WTC11 (cell line): ENCODE data around the gene AIF1. TPM values are rescaled to one million over a fixed set of nuclear protein-coding genes. Genes with fewer than 3 reads are reported as not detected.
A peak's percentile ranks its signal among the peaks of the same experiment; 100 is the strongest.

Experiments used
- ATAC-seq: fragments of 200-7000 bp; cut with Tn5 transposase; 2 replicates; pipeline ENCODE4 v1.10.0; 2021; ENCODE audit warnings: mild to moderate bottlenecking, moderate library complexity
- CTCF ChIA-PET: fragments of 300-600 bp; sonication (Branson Sonifier 250); formaldehyde crosslinking; loops from one replicate; lab custom pipeline; 2021; ENCODE audit warnings: antibody characterized with exemption; lab: Charles Lee
- POLR2A ChIA-PET: fragments of 350-600 bp; sonication (Branson Sonifier 250); formaldehyde crosslinking; loops from one replicate; lab custom pipeline; 2021; ENCODE audit warnings: antibody characterized with exemption; lab: Charles Lee
- DNase-seq: peaks from one replicate; pipeline ENCODE4 v3.0.0; 2021; ENCODE audit warnings: low spot score
- H3K27ac Mint-ChIP-seq: 2 replicates; pipeline ENCODE4 v1.8.0; 2021; ENCODE audit warnings: mixed read lengths
- H3K27me3 Mint-ChIP-seq: 2 replicates; pipeline ENCODE4 v1.8.0; 2021; ENCODE audit warnings: low read depth, mild to moderate bottlenecking, moderate library complexity, mixed read lengths
- H3K36me3 Mint-ChIP-seq: 2 replicates; pipeline ENCODE4 v1.8.0; 2021; ENCODE audit warnings: mixed read lengths
- H3K4me1 Mint-ChIP-seq: 2 replicates; pipeline ENCODE4 v1.8.0; 2022; ENCODE audit warnings: mixed read lengths
- H3K4me3 Mint-ChIP-seq: 2 replicates; pipeline ENCODE4 v1.8.0; 2021; ENCODE audit warnings: mild to moderate bottlenecking, moderate library complexity, mixed read lengths
- H3K9me3 Mint-ChIP-seq: 2 replicates; pipeline ENCODE4 v1.8.0; 2021; ENCODE audit warnings: mixed read lengths
- CBFB ChIP-seq: sonication (generic); formaldehyde crosslinking; IDR thresholded peaks from 2 replicates; pipeline ENCODE4 v1.8.1; 2022; ENCODE audit warnings: mild to moderate bottlenecking, low read depth, missing genetic modification reagents
- E2F5 ChIP-seq: sonication (generic); formaldehyde crosslinking; IDR thresholded peaks from 2 replicates; pipeline ENCODE4 v1.8.1; 2022; ENCODE audit warnings: mild to moderate bottlenecking, moderate library complexity, missing genetic modification reagents
- EMX1 ChIP-seq: fragments of 250-450 bp; sonication (Bioruptor Pico); IDR thresholded peaks from 2 replicates; pipeline ENCODE4 v1.8.0; 2021; ENCODE audit warnings: mild to moderate bottlenecking
- ERG ChIP-seq: fragments of 250-450 bp; sonication (Bioruptor Pico); IDR thresholded peaks from 2 replicates; pipeline ENCODE4 v1.8.0; 2021; ENCODE audit warnings: mild to moderate bottlenecking
- GABPB1 ChIP-seq: sonication (generic); formaldehyde crosslinking; IDR thresholded peaks from 2 replicates; pipeline ENCODE4 v1.8.1; 2023; ENCODE audit warnings: mild to moderate bottlenecking, missing genetic modification reagents
- GRHL2 ChIP-seq: fragments of 250-450 bp; sonication (Bioruptor Pico); IDR thresholded peaks from 2 replicates; pipeline ENCODE4 v1.8.0; 2022; ENCODE audit warnings: mild to moderate bottlenecking, moderate library complexity; ENCODE audit not compliant: insufficient replicate concordance, severe bottlenecking
- MAX ChIP-seq: sonication (generic); formaldehyde crosslinking; IDR thresholded peaks from 2 replicates; pipeline ENCODE4 v1.8.0; 2022; ENCODE audit warnings: mild to moderate bottlenecking, missing genetic modification reagents
- MXD4 ChIP-seq: fragments of 250-450 bp; sonication (Bioruptor Pico); IDR thresholded peaks from 2 replicates; pipeline ENCODE4 v1.8.0; 2021; ENCODE audit warnings: mild to moderate bottlenecking, moderate library complexity, borderline replicate concordance
- NFATC4 ChIP-seq: fragments of 250-450 bp; sonication (Bioruptor Pico); IDR thresholded peaks from 2 replicates; pipeline ENCODE4 v1.9.0; 2021; ENCODE audit warnings: mild to moderate bottlenecking
- NR2C2 ChIP-seq: sonication (generic); formaldehyde crosslinking; IDR thresholded peaks from 2 replicates; pipeline ENCODE4 v1.8.0; 2022; ENCODE audit warnings: mild to moderate bottlenecking, missing genetic modification reagents
- TEAD1 ChIP-seq: sonication (generic); formaldehyde crosslinking; IDR thresholded peaks from 2 replicates; pipeline ENCODE4 v1.8.0; 2022; ENCODE audit warnings: mild to moderate bottlenecking, missing genetic modification reagents
- USF2 ChIP-seq: sonication (generic); formaldehyde crosslinking; IDR thresholded peaks from 2 replicates; pipeline ENCODE4 v1.8.1; 2023; ENCODE audit warnings: mild to moderate bottlenecking, missing genetic modification reagents, moderate library complexity
- ZBTB21 ChIP-seq: sonication (generic); formaldehyde crosslinking; IDR thresholded peaks from 2 replicates; pipeline ENCODE4 v1.8.1; 2023; ENCODE audit warnings: mild to moderate bottlenecking, missing genetic modification reagents, borderline replicate concordance
- ZNF121 ChIP-seq: sonication (generic); formaldehyde crosslinking; IDR thresholded peaks from 2 replicates; pipeline ENCODE4 v1.8.0; 2023; ENCODE audit warnings: missing genetic modification reagents
- total RNA-seq: library from RNA; stranded (reverse); gene quantifications from 3 replicates; pipeline ENCODE4 v1.2.3, GENCODE V29; 2021
- TF ChIP-seq, protein P1 (sequence below): sonication (generic); formaldehyde crosslinking; IDR thresholded peaks from 2 replicates; pipeline ENCODE4 v1.8.1; 2022; ENCODE audit warnings: low read depth, missing genetic modification reagents, borderline replicate concordance
- TF ChIP-seq, protein P2 (sequence below): sonication (generic); formaldehyde crosslinking; conservative IDR thresholded peaks from 2 replicates; pipeline ENCODE4 v1.8.1; 2022; ENCODE audit warnings: mild to moderate bottlenecking, missing genetic modification reagents
- TF ChIP-seq, protein P3 (sequence below): sonication (generic); formaldehyde crosslinking; IDR thresholded peaks from 2 replicates; pipeline ENCODE4 v1.8.1; 2023; ENCODE audit warnings: mild to moderate bottlenecking, missing genetic modification reagents
- TF ChIP-seq, protein P4 (sequence below): sonication (generic); formaldehyde crosslinking; IDR thresholded peaks from 2 replicates; pipeline ENCODE4 v1.8.0; 2022; ENCODE audit warnings: missing genetic modification reagents

Gene AIF1
- total RNA-seq, 1 experiment from 2014 or later: 5.4 TPM

GRCh38 chr6:31572041-31572911 is 42.8 kb upstream of the AIF1 start, which contains the start of gene LTA (continued):
- TF ChIP-seq, protein P1, sequence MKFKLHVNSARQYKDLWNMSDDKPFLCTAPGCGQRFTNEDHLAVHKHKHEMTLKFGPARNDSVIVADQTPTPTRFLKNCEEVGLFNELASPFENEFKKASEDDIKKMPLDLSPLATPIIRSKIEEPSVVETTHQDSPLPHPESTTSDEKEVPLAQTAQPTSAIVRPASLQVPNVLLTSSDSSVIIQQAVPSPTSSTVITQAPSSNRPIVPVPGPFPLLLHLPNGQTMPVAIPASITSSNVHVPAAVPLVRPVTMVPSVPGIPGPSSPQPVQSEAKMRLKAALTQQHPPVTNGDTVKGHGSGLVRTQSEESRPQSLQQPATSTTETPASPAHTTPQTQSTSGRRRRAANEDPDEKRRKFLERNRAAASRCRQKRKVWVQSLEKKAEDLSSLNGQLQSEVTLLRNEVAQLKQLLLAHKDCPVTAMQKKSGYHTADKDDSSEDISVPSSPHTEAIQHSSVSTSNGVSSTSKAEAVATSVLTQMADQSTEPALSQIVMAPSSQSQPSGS (CRISPR knock-in tag): no peak
- no peak for TF ChIP-seq TEAD1 (CRISPR knock-in tag)
- TF ChIP-seq, all 79 proteins: peak for 0

DNA sequence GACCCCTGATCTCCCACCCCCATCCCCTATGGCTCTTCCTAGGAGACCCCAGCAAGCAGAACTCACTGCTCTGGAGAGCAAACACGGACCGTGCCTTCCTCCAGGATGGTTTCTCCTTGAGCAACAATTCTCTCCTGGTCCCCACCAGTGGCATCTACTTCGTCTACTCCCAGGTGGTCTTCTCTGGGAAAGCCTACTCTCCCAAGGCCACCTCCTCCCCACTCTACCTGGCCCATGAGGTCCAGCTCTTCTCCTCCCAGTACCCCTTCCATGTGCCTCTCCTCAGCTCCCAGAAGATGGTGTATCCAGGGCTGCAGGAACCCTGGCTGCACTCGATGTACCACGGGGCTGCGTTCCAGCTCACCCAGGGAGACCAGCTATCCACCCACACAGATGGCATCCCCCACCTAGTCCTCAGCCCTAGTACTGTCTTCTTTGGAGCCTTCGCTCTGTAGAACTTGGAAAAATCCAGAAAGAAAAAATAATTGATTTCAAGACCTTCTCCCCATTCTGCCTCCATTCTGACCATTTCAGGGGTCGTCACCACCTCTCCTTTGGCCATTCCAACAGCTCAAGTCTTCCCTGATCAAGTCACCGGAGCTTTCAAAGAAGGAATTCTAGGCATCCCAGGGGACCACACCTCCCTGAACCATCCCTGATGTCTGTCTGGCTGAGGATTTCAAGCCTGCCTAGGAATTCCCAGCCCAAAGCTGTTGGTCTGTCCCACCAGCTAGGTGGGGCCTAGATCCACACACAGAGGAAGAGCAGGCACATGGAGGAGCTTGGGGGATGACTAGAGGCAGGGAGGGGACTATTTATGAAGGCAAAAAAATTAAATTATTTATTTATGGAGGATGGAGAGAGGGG is 41.6 kb upstream of the AIF1 start:
- CTCF ChIA-PET: interaction anchor here (0.8 to 15.1 kb wide), 10 partner anchors 9 to 76 kb away, joined by 3 to 293 read pairs (median 4); partner anchors contain the start of genes ATP6V1G2, LST1, NCR3 and NFKBIL1
- H3K4me3 Mint-ChIP-seq: no peak overlapping the region
- TF ChIP-seq ZNF121 (CRISPR knock-in tag): no peak
- no peak for TF ChIP-seq GABPB1
- TF ChIP-seq, protein P2, sequence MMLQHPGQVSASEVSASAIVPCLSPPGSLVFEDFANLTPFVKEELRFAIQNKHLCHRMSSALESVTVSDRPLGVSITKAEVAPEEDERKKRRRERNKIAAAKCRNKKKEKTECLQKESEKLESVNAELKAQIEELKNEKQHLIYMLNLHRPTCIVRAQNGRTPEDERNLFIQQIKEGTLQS (CRISPR knock-in tag): no peak
- no peak for TF ChIP-seq EMX1 (CRISPR knock-in tag)
- TF ChIP-seq ZBTB21: no peak
- TF ChIP-seq E2F5 (CRISPR knock-in tag): no peak
- TF ChIP-seq MAX (CRISPR knock-in tag): no peak
- TF ChIP-seq NR2C2 (CRISPR knock-in tag): no peak
- TF ChIP-seq USF2 (CRISPR knock-in tag): no peak
- TF ChIP-seq ERG (CRISPR knock-in tag): no peak
- TF ChIP-seq CBFB (CRISPR knock-in tag): no peak
- TF ChIP-seq NFATC4 (CRISPR knock-in tag): no peak
- TF ChIP-seq, protein P3, sequence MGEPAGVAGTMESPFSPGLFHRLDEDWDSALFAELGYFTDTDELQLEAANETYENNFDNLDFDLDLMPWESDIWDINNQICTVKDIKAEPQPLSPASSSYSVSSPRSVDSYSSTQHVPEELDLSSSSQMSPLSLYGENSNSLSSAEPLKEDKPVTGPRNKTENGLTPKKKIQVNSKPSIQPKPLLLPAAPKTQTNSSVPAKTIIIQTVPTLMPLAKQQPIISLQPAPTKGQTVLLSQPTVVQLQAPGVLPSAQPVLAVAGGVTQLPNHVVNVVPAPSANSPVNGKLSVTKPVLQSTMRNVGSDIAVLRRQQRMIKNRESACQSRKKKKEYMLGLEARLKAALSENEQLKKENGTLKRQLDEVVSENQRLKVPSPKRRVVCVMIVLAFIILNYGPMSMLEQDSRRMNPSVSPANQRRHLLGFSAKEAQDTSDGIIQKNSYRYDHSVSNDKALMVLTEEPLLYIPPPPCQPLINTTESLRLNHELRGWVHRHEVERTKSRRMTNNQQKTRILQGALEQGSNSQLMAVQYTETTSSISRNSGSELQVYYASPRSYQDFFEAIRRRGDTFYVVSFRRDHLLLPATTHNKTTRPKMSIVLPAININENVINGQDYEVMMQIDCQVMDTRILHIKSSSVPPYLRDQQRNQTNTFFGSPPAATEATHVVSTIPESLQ (CRISPR knock-in tag): no peak
- TF ChIP-seq, protein P4, sequence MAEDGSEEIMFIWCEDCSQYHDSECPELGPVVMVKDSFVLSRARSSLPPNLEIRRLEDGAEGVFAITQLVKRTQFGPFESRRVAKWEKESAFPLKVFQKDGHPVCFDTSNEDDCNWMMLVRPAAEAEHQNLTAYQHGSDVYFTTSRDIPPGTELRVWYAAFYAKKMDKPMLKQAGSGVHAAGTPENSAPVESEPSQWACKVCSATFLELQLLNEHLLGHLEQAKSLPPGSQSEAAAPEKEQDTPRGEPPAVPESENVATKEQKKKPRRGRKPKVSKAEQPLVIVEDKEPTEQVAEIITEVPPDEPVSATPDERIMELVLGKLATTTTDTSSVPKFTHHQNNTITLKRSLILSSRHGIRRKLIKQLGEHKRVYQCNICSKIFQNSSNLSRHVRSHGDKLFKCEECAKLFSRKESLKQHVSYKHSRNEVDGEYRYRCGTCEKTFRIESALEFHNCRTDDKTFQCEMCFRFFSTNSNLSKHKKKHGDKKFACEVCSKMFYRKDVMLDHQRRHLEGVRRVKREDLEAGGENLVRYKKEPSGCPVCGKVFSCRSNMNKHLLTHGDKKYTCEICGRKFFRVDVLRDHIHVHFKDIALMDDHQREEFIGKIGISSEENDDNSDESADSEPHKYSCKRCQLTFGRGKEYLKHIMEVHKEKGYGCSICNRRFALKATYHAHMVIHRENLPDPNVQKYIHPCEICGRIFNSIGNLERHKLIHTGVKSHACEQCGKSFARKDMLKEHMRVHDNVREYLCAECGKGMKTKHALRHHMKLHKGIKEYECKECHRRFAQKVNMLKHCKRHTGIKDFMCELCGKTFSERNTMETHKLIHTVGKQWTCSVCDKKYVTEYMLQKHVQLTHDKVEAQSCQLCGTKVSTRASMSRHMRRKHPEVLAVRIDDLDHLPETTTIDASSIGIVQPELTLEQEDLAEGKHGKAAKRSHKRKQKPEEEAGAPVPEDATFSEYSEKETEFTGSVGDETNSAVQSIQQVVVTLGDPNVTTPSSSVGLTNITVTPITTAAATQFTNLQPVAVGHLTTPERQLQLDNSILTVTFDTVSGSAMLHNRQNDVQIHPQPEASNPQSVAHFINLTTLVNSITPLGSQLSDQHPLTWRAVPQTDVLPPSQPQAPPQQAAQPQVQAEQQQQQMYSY (CRISPR knock-in tag): no peak
- TF ChIP-seq GRHL2 (CRISPR knock-in tag): no peak
- no peak for TF ChIP-seq MXD4 (CRISPR knock-in tag)
- TF ChIP-seq, all 79 proteins: peak for 0
- Mint-ChIP-seq H3K36me3 (no peaks in the 10 kb centered on the region), H3K4me1 (peaks cover 17% of the 10 kb centered on the region), H3K27ac (peak overlapping the region; percentile 67; the same call in 1 of the 2 replicates), H3K27me3 (peaks cover 24% of the 10 kb centered on the region), H3K9me3 (no peaks in the 10 kb centered on the region)
- ATAC-seq: no peak
- POLR2A ChIA-PET: no interaction called here
- no peak for DNase-seq
